Vagina (tissue), 2 donors: ENCODE data around the gene DDT.
"Not testable (repeated sequence)": the region's sequence is repeated elsewhere in the genome, so short reads cannot be mapped to it uniquely, and the experiment has no call there.

ENCODE experiments used
- POLR2A ChIP-seq, 2 donors: fragments of 450-650 bp; IDR thresholded peaks; one replicate each; pipeline ENCODE4 v1.6.1; 2017; ENCODE audit warnings: antibody characterized with exemption in 2 of 2, mild to moderate bottlenecking in 2 of 2, moderate library complexity in 2 of 2
- POLR2AphosphoS5 ChIP-seq, 2 donors: sonication (generic); formaldehyde crosslinking; IDR thresholded peaks; one replicate each; pipeline ENCODE4 v1.9.0; 2017; ENCODE audit warnings: antibody characterized with exemption in 2 of 2, mild to moderate bottlenecking in 2 of 2, low read depth in 1 of 2; ENCODE audit not compliant: insufficient read depth in 1 of 2
- TF ChIP-seq, protein P1 (sequence below), 3 experiments: fragments of 450-650 bp in 2 of 3; fragments of 200-600 bp in 1 of 3; sonication (generic) in 1 of 3; IDR thresholded peaks; one replicate each; pipeline ENCODE4 v1.5.1; 2017 to 2019; ENCODE audit warnings: antibody characterized with exemption in 3 of 3, mild to moderate bottlenecking in 2 of 3, moderate library complexity in 2 of 3

DNA sequence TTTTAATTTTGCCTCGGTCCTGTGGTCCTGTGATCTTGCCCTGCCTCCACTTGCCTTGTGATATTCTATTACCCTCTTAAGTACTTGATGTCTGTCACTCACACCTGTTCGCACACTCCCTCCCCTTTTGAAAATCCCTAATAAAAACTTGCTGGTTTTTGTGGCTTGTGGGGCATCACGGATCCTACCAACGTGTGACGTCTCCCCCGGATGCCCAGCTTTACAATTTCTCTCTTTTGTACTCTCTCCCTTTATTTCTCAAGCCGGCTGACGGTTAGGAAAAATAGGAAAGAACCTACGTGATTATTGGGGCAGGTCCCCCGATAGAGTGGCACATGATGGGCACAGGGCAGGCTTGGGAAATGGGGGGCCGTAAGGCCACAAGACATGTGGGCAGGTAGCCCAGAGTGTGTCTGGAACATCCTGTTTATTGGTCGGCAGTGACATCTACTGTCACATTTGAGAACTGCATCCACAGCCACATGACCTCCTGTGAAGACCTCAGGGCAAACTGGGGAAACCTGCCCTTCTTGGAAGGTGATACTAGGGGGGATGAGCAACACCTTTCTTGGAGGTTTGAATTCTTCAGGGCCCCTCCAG lies 17.8 kb downstream of the DDT start:
- TF ChIP-seq, protein P1, sequence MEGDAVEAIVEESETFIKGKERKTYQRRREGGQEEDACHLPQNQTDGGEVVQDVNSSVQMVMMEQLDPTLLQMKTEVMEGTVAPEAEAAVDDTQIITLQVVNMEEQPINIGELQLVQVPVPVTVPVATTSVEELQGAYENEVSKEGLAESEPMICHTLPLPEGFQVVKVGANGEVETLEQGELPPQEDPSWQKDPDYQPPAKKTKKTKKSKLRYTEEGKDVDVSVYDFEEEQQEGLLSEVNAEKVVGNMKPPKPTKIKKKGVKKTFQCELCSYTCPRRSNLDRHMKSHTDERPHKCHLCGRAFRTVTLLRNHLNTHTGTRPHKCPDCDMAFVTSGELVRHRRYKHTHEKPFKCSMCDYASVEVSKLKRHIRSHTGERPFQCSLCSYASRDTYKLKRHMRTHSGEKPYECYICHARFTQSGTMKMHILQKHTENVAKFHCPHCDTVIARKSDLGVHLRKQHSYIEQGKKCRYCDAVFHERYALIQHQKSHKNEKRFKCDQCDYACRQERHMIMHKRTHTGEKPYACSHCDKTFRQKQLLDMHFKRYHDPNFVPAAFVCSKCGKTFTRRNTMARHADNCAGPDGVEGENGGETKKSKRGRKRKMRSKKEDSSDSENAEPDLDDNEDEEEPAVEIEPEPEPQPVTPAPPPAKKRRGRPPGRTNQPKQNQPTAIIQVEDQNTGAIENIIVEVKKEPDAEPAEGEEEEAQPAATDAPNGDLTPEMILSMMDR (IDR thresholded peaks at IDR 0.05): peak; percentile 58 to 93 (median 90)
- peak in 1 of 2 donors; percentile 20 for TF ChIP-seq POLR2AphosphoS5 (IDR thresholded peaks at IDR 0.05; ENCODE audit: insufficient read depth in 1 of 2, low read depth in 1 of 2)
- TF ChIP-seq POLR2A (IDR thresholded peaks at IDR 0.05): not testable (repeated sequence)
